ENCODE results near the gene RHOB. TPM values are rescaled to one million over a fixed set of nuclear protein-coding genes. Genes with fewer than 3 reads are reported as not detected.

The RHOB gene
- total RNA-seq, 1 experiment from 2014 or later = 28.1 TPM

DNA sequence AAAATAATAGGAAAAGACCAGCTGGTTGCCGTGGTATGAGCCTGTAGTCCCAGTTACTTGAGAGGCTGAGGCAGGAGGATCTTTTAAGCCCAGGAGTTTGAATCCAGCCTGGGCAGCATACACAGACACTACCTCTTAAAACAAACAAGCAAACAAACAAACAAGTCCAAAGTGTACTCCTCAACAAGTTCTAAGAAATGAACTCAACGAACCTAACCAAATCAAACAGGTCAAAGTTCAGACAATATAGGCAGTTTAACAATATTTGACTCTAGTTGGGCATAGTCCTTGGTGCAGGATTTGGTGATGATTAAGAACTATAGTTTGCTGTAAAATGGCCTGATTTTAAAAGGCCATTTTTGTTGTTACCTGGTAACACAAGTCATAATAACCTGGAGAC is 41.9 kb upstream of the RHOB start:
- Mint-ChIP-seq H3K27ac (ENCODE audit: low read depth, unreplicated experiment) (no peak overlapping the region), H3K4me1 (ENCODE audit: insufficient read depth, unreplicated experiment) (peaks cover 15% of the 10 kb centered on the region), H3K27me3 (ENCODE audit: insufficient read depth, unreplicated experiment) (no peaks in the 10 kb centered on the region), H3K36me3 (ENCODE audit: insufficient read depth, unreplicated experiment) (no peaks in the 10 kb centered on the region), H3K4me3 (ENCODE audit: unreplicated experiment) (no peak overlapping the region), H3K9me3 (ENCODE audit: unreplicated experiment) (peaks cover 15% of the 10 kb centered on the region)
- no peak for DNase-seq (ENCODE audit: unreplicated experiment)
- TF ChIP-seq, protein P1, sequence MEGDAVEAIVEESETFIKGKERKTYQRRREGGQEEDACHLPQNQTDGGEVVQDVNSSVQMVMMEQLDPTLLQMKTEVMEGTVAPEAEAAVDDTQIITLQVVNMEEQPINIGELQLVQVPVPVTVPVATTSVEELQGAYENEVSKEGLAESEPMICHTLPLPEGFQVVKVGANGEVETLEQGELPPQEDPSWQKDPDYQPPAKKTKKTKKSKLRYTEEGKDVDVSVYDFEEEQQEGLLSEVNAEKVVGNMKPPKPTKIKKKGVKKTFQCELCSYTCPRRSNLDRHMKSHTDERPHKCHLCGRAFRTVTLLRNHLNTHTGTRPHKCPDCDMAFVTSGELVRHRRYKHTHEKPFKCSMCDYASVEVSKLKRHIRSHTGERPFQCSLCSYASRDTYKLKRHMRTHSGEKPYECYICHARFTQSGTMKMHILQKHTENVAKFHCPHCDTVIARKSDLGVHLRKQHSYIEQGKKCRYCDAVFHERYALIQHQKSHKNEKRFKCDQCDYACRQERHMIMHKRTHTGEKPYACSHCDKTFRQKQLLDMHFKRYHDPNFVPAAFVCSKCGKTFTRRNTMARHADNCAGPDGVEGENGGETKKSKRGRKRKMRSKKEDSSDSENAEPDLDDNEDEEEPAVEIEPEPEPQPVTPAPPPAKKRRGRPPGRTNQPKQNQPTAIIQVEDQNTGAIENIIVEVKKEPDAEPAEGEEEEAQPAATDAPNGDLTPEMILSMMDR (IDR thresholded peaks at IDR 0.05; ENCODE audit: unreplicated experiment) = no peak
- ChIA-PET POLR2A (interaction anchor here (1.5 kb wide), 1 partner anchor 10 kb away, joined by 3 read pairs; no protein-coding TSS in a partner anchor), CTCF (interaction anchor here (0.8 to 17.8 kb wide), 7 partner anchors 21 to 246 kb away, joined by 3 to 275 read pairs (median 4); no protein-coding TSS in a partner anchor)
- intact Hi-C loops (cut with micrococcal nuclease) = no loop called here
- BruUV-seq (replicated peaks) = no TSS peak

DNA sequence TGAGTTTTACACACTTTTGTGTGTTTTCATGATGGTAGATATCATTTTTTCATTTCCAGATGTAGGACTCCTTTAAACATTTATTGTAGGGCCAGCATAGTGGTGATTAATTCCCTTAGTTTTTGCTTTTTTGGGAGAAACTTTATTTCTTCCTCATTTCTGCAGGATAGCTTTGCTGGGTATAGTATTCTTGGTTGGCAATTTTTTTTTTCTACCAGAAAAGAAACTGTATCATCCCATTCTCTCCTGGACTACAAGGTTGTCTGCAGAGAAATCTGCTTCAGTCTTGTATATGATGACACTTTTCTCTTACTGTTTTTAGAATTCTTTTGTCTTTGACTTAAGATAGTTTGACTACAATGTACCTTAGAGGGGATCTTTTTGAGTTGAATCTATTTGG is 37.8 kb upstream of the RHOB start:
- H3K9me3 Mint-ChIP-seq (ENCODE audit: unreplicated experiment) = peaks cover 18% of the 10 kb centered on the region
- ChIA-PET POLR2A (interaction anchor here (5.1 kb wide), 1 partner anchor 13 kb away, joined by 29 read pairs; no protein-coding TSS in a partner anchor), CTCF (interaction anchor here (0.7 to 17.8 kb wide), 10 partner anchors 8 to 234 kb away, joined by 3 to 275 read pairs (median 34); no protein-coding TSS in a partner anchor)
- intact Hi-C loops (cut with micrococcal nuclease) = no loop called here
- TF ChIP-seq, protein P1 (IDR thresholded peaks at IDR 0.05; ENCODE audit: unreplicated experiment) = no peak
- BruUV-seq (replicated peaks) = no TSS peak
- no peak for DNase-seq (ENCODE audit: unreplicated experiment)
- no peaks in the 10 kb centered on the region for H3K27me3 Mint-ChIP-seq (ENCODE audit: insufficient read depth, unreplicated experiment)
- no peaks in the 10 kb centered on the region for H3K36me3 Mint-ChIP-seq (ENCODE audit: insufficient read depth, unreplicated experiment)
- H3K27ac Mint-ChIP-seq (ENCODE audit: low read depth, unreplicated experiment) = no peak overlapping the region
- no peak overlapping the region for H3K4me3 Mint-ChIP-seq (ENCODE audit: unreplicated experiment)
- H3K4me1 Mint-ChIP-seq (ENCODE audit: insufficient read depth, unreplicated experiment) = peaks cover 6% of the 10 kb centered on the region

DNA sequence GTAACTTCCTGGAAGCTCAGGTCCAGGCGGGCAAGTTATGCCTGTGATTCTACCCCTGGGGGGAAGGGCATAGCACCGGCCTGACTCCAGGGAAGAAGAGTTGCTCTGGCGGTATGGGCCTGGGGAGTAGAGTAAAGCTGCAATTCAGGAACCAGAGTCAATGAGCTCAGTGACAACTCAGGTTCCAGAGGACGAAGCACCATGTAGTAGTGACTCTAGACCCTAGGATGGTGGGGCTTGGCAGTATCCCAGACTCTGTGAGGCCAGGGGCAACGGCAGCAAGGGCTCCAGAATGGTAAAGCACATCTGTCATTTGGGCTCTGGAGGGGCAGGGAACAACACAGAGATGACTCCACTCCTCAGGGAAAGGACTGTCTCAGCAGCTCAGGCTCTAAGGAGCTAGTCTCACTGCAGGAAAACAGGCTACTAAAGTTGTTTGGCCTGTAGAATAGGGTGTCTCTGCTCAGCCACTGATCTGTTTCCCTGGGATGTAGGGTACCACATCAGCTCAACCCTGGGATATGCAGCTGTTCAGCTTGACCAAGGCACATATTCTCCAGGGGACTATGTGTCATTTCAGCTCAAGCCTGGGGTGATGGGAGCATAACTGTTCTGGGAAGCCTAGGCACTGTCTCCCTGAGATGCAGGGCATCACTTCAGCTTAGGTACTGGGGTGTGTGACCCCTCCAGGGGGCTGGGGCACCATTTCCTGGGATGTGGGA is 36.2 kb upstream of the RHOB start:
- H3K36me3 Mint-ChIP-seq (ENCODE audit: insufficient read depth, unreplicated experiment) = no peaks in the 10 kb centered on the region
- peaks cover 18% of the 10 kb centered on the region for H3K9me3 Mint-ChIP-seq (ENCODE audit: unreplicated experiment)
- BruUV-seq (replicated peaks) = no TSS peak
- ChIA-PET POLR2A (interaction anchor here (0.6 to 5.1 kb wide), 11 partner anchors 8 to 232 kb away, joined by 3 to 29 read pairs (median 3); partner anchors contain the start of gene RHOB), CTCF (interaction anchor here (0.6 to 17.8 kb wide), 41 partner anchors 8 to 267 kb away, joined by 3 to 275 read pairs (median 7); partner anchors contain the start of genes HS1BP3 and RHOB)
- H3K4me1 Mint-ChIP-seq (ENCODE audit: insufficient read depth, unreplicated experiment) = peaks cover 17% of the 10 kb centered on the region
- no peak for DNase-seq (ENCODE audit: unreplicated experiment)
- no peak overlapping the region for H3K27ac Mint-ChIP-seq (ENCODE audit: low read depth, unreplicated experiment)
- TF ChIP-seq, protein P1 (IDR thresholded peaks at IDR 0.05; ENCODE audit: unreplicated experiment) = no peak
- H3K27me3 Mint-ChIP-seq (ENCODE audit: insufficient read depth, unreplicated experiment) = no peaks in the 10 kb centered on the region
- intact Hi-C loops (cut with micrococcal nuclease) = loop anchor here (2.0 kb wide), 1 partner anchor 28 kb away; no protein-coding TSS in a partner anchor
- H3K4me3 Mint-ChIP-seq (ENCODE audit: unreplicated experiment) = no peak overlapping the region

DNA sequence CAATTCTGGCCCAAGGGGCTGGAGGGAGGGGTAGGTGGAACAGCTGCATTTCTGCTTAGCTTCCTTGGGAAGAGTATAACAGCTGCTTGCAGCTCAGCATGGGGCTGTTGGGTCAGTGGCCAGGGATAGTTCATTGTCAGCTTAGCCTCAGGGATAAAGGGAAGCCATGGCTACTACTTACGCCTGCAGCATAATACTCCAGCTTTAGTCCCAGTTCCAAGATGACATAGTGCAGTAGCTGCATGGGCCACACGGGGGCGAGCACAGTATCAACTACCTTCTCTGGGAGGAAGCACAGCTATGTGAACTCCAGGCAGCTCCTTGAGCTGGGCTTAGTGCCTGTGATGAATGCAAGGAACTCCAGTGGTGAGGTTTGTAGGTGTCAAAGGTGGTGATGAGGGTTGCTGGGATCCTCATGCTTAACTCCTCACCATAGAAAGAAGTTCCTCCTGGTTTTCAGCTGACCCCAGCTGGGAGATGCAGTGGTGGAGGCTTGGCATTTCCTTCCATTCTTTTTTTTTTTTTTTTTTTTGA is 35.4 kb upstream of the RHOB start:
- POLR2A ChIA-PET = interaction anchor here (0.6 to 5.1 kb wide), 12 partner anchors 9 to 239 kb away, joined by 3 to 29 read pairs (median 3); partner anchors contain the start of genes HS1BP3 and RHOB
- H3K9me3 Mint-ChIP-seq (ENCODE audit: unreplicated experiment) = peaks cover 18% of the 10 kb centered on the region
- intact Hi-C loops (cut with micrococcal nuclease) = loop anchor here (2.0 kb wide), 1 partner anchor 27 kb away; no protein-coding TSS in a partner anchor
- TF ChIP-seq, protein P1 (IDR thresholded peaks at IDR 0.05; ENCODE audit: unreplicated experiment) = peak; percentile 74
- no peak overlapping the region for H3K4me3 Mint-ChIP-seq (ENCODE audit: unreplicated experiment)
- BruUV-seq (replicated peaks) = no TSS peak
- H3K36me3 Mint-ChIP-seq (ENCODE audit: insufficient read depth, unreplicated experiment) = no peaks in the 10 kb centered on the region
- H3K27me3 Mint-ChIP-seq (ENCODE audit: insufficient read depth, unreplicated experiment) = no peaks in the 10 kb centered on the region
- peak; percentile 88 for DNase-seq (ENCODE audit: unreplicated experiment)
- H3K4me1 Mint-ChIP-seq (ENCODE audit: insufficient read depth, unreplicated experiment) = peaks cover 23% of the 10 kb centered on the region
- CTCF ChIA-PET = interaction anchor here (0.6 to 17.8 kb wide), 44 partner anchors 9 to 268 kb away, joined by 3 to 275 read pairs (median 6); partner anchors contain the start of genes HS1BP3 and RHOB
- no peak overlapping the region for H3K27ac Mint-ChIP-seq (ENCODE audit: low read depth, unreplicated experiment)

All from MCF 10A (cell line).